ENCODE measurements around the gene ESYT3. TPM values are rescaled to one million over a fixed set of nuclear protein-coding genes. Genes with fewer than 3 reads are reported as not detected.

Gene ESYT3
- total RNA-seq, 1 donor = 0.72 TPM

DNA sequence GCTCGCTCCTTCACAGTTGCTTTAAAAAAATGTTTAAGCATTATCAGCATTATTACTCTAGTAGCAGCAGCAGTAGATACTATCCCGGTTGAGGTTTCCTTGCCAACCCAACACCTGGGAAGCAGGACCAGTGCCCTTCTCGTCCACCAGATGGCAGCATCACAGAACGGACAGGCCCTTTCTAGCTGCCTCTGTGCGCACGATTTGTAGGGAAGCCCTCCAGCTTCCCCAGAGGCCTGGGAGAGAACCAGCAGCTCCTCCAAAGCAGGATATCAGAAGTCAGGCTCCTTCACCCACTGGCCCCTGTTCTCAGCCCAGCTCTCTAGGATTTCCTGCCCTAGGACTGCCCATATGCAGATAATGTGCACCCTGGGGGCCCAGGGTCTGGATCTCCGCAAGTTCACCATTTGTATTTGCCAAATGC lies 16.8 kb upstream of the ESYT3 start:
- peak; percentile 89 for DNase-seq (ENCODE audit: insufficient read length, low spot score, missing footprints)
- Histone ChIP-seq H3K9me3 (ENCODE audit: low read depth, low read length) (no peaks in the 10 kb centered on the region), H2AFZ (ENCODE audit: low read length) (no peak overlapping the region), H3K36me3 (ENCODE audit: insufficient read depth, low read length) (no peaks in the 10 kb centered on the region), H3K4me2 (ENCODE audit: insufficient read depth, low read length) (no peak overlapping the region), H4K20me1 (ENCODE audit: insufficient read depth, low read length) (no peaks in the 10 kb centered on the region), H3K27me3 (ENCODE audit: insufficient read depth, low read length) (no peaks in the 10 kb centered on the region), H3K4me1 (ENCODE audit: insufficient read depth, low read length) (peaks cover 4% of the 10 kb centered on the region), H3K4me3 (ENCODE audit: insufficient read depth, low read length) (no peak overlapping the region), H3K79me2 (ENCODE audit: insufficient read depth, low read length) (no peaks in the 10 kb centered on the region), H3K27ac (ENCODE audit: low read depth, low read length) (no peak overlapping the region)
- TF ChIP-seq, protein P1, sequence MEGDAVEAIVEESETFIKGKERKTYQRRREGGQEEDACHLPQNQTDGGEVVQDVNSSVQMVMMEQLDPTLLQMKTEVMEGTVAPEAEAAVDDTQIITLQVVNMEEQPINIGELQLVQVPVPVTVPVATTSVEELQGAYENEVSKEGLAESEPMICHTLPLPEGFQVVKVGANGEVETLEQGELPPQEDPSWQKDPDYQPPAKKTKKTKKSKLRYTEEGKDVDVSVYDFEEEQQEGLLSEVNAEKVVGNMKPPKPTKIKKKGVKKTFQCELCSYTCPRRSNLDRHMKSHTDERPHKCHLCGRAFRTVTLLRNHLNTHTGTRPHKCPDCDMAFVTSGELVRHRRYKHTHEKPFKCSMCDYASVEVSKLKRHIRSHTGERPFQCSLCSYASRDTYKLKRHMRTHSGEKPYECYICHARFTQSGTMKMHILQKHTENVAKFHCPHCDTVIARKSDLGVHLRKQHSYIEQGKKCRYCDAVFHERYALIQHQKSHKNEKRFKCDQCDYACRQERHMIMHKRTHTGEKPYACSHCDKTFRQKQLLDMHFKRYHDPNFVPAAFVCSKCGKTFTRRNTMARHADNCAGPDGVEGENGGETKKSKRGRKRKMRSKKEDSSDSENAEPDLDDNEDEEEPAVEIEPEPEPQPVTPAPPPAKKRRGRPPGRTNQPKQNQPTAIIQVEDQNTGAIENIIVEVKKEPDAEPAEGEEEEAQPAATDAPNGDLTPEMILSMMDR (IDR thresholded peaks at IDR 0.05; ENCODE audit: extremely low read depth, low read depth, low read length) = peak; percentile 97

DNA sequence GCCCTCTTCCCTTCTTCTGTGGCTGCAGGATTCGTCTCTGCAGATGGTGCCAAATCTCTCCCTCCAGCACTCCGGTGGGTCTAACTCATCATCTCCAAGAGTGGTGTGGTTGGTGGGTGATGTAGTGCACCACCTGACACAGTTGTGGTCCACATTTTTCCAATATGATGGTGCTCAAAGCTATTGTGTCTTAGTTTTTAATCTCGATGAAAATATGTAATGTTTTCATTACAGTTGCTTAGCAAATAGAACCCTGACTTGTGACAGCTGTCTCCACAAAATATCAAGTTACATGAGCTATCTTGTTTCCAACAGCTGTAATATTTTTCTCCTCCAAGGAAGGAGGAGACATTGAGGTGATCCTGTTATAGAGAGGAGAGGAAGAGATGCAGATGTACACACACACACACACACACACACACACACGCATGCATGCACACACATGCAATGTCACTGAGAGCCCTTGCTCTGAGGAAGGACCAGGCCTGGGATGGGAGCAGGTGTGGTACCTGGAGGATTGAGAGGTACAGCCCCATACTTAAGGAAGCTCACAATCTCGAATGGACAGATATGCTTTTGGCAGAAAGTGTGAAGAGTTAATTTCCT lies 15.7 kb upstream of the ESYT3 start:
- H3K9me3 ChIP-seq (ENCODE audit: low read depth, low read length) = no peaks in the 10 kb centered on the region
- no peaks in the 10 kb centered on the region for H3K4me1 ChIP-seq (ENCODE audit: insufficient read depth, low read length)
- H3K36me3 ChIP-seq (ENCODE audit: insufficient read depth, low read length) = no peaks in the 10 kb centered on the region
- no peak overlapping the region for H3K4me2 ChIP-seq (ENCODE audit: insufficient read depth, low read length)
- DNase-seq (ENCODE audit: insufficient read length, low spot score, missing footprints) = no peak
- H3K79me2 ChIP-seq (ENCODE audit: insufficient read depth, low read length) = no peaks in the 10 kb centered on the region
- TF ChIP-seq, protein P1 (IDR thresholded peaks at IDR 0.05; ENCODE audit: extremely low read depth, low read depth, low read length) = no peak
- H2AFZ ChIP-seq (ENCODE audit: low read length) = no peak overlapping the region
- H3K4me3 ChIP-seq (ENCODE audit: insufficient read depth, low read length) = no peak overlapping the region
- no peak overlapping the region for H3K27ac ChIP-seq (ENCODE audit: low read depth, low read length)
- no peaks in the 10 kb centered on the region for H4K20me1 ChIP-seq (ENCODE audit: insufficient read depth, low read length)
- H3K27me3 ChIP-seq (ENCODE audit: insufficient read depth, low read length) = no peaks in the 10 kb centered on the region

DNA sequence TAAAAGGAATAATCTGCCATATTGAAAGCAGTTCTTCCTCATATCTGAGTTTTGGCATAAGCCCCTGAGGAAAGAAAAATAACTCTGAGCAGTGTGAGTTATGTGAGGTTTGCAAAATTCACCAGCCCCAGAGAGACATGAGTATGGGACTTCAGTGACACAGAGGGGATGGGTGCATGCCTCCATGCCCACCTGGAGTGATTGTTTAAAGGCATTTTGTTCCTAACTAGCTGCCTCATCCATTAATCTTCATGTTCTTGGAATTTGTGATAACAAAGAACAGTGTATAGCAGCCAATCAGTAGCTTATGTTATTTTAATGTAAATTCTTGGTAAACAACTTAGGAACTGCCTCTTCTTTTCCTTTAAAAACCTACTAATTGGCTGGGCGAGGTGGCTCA lies 11.1 kb upstream of the ESYT3 start:
- Histone ChIP-seq H3K27ac (ENCODE audit: low read depth, low read length) (no peak overlapping the region), H3K4me3 (ENCODE audit: insufficient read depth, low read length) (no peak overlapping the region), H3K4me2 (ENCODE audit: insufficient read depth, low read length) (no peak overlapping the region), H3K79me2 (ENCODE audit: insufficient read depth, low read length) (no peaks in the 10 kb centered on the region), H4K20me1 (ENCODE audit: insufficient read depth, low read length) (no peaks in the 10 kb centered on the region), H2AFZ (ENCODE audit: low read length) (no peak overlapping the region), H3K27me3 (ENCODE audit: insufficient read depth, low read length) (no peaks in the 10 kb centered on the region), H3K36me3 (ENCODE audit: insufficient read depth, low read length) (no peaks in the 10 kb centered on the region), H3K9me3 (ENCODE audit: low read depth, low read length) (no peaks in the 10 kb centered on the region), H3K4me1 (ENCODE audit: insufficient read depth, low read length) (no peaks in the 10 kb centered on the region)
- no peak for DNase-seq (ENCODE audit: insufficient read length, low spot score, missing footprints)
- TF ChIP-seq, protein P1 (IDR thresholded peaks at IDR 0.05; ENCODE audit: extremely low read depth, low read depth, low read length) = no peak

DNA sequence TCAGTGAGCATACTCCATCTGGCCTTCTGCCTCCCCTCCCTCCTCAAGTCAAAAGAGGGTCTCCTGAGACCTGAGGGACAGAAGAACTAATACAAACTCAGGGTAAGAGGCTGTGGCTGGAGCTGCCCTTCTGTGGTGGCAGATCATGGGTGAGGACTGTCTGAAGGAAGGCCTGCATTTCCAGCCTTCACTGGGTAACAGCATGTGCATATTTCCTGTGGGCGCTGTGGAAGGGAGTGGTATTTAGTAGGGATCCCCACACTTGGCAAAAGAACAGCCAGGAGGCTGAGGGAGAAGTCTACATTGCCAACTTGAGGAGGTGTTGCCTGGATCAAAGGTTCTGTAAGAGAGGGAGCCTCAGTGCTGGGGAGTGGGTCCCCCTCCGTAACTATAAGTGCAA lies 10.1 kb upstream of the ESYT3 start:
- Histone ChIP-seq H3K27me3 (ENCODE audit: insufficient read depth, low read length) (no peaks in the 10 kb centered on the region), H2AFZ (ENCODE audit: low read length) (no peak overlapping the region), H3K79me2 (ENCODE audit: insufficient read depth, low read length) (no peaks in the 10 kb centered on the region), H3K27ac (ENCODE audit: low read depth, low read length) (no peak overlapping the region), H3K9me3 (ENCODE audit: low read depth, low read length) (no peaks in the 10 kb centered on the region), H3K4me2 (ENCODE audit: insufficient read depth, low read length) (no peak overlapping the region), H3K4me1 (ENCODE audit: insufficient read depth, low read length) (no peaks in the 10 kb centered on the region), H3K36me3 (ENCODE audit: insufficient read depth, low read length) (no peaks in the 10 kb centered on the region), H3K4me3 (ENCODE audit: insufficient read depth, low read length) (no peak overlapping the region), H4K20me1 (ENCODE audit: insufficient read depth, low read length) (no peaks in the 10 kb centered on the region)
- TF ChIP-seq, protein P1 (IDR thresholded peaks at IDR 0.05; ENCODE audit: extremely low read depth, low read depth, low read length) = no peak
- no peak for DNase-seq (ENCODE audit: insufficient read length, low spot score, missing footprints)

Measured in osteoblast (primary cell).